ENCODE measurements around the gene COL4A2.

DNA sequence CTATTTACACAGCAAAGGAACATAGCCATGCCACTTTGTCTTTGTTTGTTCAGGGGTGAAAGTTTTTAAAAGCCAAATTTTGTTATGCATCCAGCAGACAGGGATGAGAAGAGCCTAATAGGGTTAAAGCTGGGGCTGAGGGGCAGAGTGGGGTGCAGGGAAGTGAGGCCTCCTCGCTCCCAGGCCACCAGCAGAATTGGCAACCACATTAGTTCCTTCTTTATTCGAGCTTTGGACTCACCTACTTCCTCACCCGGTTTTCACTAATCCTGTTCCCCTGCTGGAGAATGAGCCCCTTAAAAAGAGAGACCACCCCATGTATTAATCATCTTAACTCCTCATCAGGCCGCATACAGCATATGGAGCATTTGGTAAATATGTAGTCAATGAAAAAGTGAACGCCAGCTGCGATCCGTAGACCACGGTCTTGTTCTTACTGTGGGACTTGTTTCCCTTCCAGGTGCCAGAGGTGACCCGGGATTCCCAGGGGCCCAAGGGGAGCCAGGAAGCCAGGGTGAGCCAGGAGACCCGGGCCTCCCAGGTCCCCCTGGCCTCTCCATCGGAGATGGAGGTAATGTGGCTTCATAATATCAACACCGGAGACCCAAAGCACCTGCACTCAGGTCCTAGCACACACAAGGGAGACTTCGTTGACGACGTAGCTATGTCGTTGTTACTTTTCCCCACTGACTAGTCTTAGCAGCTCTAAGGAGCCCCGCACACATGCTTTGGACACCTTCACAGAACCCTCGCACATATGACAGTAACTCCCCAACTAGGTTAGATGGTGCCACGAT is 142.3 kb downstream of the COL4A2 start:
- TF ChIP-seq, protein P1, sequence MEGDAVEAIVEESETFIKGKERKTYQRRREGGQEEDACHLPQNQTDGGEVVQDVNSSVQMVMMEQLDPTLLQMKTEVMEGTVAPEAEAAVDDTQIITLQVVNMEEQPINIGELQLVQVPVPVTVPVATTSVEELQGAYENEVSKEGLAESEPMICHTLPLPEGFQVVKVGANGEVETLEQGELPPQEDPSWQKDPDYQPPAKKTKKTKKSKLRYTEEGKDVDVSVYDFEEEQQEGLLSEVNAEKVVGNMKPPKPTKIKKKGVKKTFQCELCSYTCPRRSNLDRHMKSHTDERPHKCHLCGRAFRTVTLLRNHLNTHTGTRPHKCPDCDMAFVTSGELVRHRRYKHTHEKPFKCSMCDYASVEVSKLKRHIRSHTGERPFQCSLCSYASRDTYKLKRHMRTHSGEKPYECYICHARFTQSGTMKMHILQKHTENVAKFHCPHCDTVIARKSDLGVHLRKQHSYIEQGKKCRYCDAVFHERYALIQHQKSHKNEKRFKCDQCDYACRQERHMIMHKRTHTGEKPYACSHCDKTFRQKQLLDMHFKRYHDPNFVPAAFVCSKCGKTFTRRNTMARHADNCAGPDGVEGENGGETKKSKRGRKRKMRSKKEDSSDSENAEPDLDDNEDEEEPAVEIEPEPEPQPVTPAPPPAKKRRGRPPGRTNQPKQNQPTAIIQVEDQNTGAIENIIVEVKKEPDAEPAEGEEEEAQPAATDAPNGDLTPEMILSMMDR (IDR thresholded peaks at IDR 0.05): no peak
- no peak for TF ChIP-seq POLR2AphosphoS5 (IDR thresholded peaks at IDR 0.05; ENCODE audit: insufficient read depth in 1 of 2, low read depth in 1 of 2)
- no peak for TF ChIP-seq POLR2A (IDR thresholded peaks at IDR 0.05)

All from vagina (tissue), 2 donors.